ENCODE data around the gene IDH2. TPM values are rescaled to one million over a fixed set of nuclear protein-coding genes. Genes with fewer than 3 reads are reported as not detected.

IDH2 gene
- total RNA-seq, 1 donor from 2014 or later = 49.1 TPM

DNA sequence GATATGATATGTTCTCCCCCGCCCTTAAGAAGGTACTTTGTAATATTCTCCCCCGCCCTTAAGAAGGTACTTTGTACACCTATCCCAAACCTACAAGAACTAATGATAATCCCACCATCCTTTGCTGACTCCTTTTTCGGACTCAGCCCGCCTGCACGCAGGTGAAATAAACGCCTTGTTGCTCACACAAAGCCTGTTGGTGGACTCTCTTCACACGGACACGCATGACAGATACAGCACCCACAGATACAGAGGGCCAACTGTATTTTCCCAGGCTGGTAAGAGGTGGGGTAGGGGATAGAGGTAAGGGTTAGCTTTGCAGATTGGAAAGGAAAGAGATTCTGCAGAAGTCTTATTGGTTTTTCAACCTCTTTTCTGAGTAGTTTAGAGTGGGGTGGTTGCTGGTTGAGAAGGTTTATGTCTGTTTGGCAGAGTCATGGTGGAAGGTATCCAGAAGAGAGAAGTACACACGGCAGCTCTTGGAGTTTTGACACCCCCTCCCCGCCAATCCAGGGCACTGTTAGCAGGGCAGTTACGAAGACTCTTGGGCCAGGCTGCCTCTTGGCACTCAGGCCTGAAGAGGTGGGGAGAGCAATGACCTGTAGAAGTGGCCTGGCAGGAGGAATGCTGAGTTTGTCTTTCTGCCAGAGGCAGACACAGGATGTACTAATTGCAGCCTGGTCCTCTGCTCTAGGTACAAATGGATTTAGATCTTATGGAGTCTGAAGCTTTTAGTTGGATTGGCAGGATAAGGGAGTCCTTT, 36.0 kb upstream of the IDH2 start:
- TF ChIP-seq, protein P1, sequence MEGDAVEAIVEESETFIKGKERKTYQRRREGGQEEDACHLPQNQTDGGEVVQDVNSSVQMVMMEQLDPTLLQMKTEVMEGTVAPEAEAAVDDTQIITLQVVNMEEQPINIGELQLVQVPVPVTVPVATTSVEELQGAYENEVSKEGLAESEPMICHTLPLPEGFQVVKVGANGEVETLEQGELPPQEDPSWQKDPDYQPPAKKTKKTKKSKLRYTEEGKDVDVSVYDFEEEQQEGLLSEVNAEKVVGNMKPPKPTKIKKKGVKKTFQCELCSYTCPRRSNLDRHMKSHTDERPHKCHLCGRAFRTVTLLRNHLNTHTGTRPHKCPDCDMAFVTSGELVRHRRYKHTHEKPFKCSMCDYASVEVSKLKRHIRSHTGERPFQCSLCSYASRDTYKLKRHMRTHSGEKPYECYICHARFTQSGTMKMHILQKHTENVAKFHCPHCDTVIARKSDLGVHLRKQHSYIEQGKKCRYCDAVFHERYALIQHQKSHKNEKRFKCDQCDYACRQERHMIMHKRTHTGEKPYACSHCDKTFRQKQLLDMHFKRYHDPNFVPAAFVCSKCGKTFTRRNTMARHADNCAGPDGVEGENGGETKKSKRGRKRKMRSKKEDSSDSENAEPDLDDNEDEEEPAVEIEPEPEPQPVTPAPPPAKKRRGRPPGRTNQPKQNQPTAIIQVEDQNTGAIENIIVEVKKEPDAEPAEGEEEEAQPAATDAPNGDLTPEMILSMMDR (IDR thresholded peaks at IDR 0.05) = no peak
- peaks cover 3% of the 10 kb centered on the region for H3K4me1 Mint-ChIP-seq
- no peak overlapping the region for H3K27ac Mint-ChIP-seq
- no peak overlapping the region for H3K4me3 Mint-ChIP-seq
- H3K9me3 Mint-ChIP-seq = no peaks in the 10 kb centered on the region
- no peaks in the 10 kb centered on the region for H3K36me3 Mint-ChIP-seq (ENCODE audit: low read depth)
- H3K27me3 Mint-ChIP-seq = peaks cover 7% of the 10 kb centered on the region
- CTCF ChIA-PET = interaction anchor here (1.1 kb wide), 1 partner anchor 10 kb away, joined by 3 read pairs; no protein-coding TSS in a partner anchor
- intact Hi-C loops (cut with micrococcal nuclease) = no loop called here
- DNase-seq (no peak), ATAC-seq (ENCODE audit: low read depth) (no peak)
- POLR2A ChIA-PET = no interaction called here

DNA sequence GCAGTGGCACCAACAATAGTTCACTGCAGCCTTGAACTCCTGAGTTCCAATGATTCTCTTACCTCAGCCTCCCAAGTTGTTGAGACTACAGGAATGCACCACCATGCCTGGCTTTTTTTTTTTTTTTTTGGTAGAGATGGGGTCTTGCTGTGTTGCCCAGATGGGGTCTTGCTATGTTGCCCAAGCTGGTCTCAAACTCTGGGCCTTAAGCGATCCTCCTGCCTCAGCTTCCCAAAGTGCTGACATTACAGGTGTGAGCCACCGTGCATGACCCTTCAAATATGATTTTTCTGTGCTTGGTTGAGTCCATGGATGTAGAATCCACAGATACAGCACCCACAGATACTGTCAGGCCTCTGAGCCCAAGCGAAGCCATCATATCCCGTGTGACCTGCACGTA, 30.2 kb upstream of the IDH2 start:
- Mint-ChIP-seq H3K4me3 (no peak overlapping the region), H3K4me1 (peaks cover 11% of the 10 kb centered on the region), H3K36me3 (ENCODE audit: low read depth) (no peaks in the 10 kb centered on the region), H3K27ac (no peak overlapping the region), H3K27me3 (peaks cover 5% of the 10 kb centered on the region), H3K9me3 (no peaks in the 10 kb centered on the region)
- ATAC-seq (ENCODE audit: low read depth) = no peak
- DNase-seq = no peak
- intact Hi-C loops (cut with micrococcal nuclease) = no loop called here
- CTCF ChIA-PET = no interaction called here
- POLR2A ChIA-PET = no interaction called here
- TF ChIP-seq, protein P1 (IDR thresholded peaks at IDR 0.05) = no peak

DNA sequence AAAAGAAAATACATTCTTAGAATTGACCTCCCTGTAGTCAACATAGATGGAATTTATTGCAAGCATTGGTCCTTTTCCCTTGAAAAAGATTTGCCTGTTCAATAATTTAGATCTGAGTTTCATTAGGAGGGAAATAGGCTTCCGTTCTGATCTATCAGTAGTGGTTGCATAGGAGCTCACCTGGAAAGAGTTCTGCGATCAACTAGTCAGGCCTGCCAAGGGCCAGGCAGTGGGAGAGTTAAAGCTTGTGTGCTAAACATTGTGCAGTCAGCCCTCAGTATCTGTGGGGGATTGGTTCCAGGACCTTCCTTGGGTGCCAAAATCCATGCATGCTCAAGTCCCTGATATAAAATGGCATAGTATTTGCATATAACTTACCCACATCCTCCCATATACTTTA, 29.6 kb upstream of the IDH2 start:
- no peaks in the 10 kb centered on the region for H3K9me3 Mint-ChIP-seq
- intact Hi-C loops (cut with micrococcal nuclease) = no loop called here
- ATAC-seq (ENCODE audit: low read depth) (no peak), DNase-seq (no peak)
- no peak overlapping the region for H3K27ac Mint-ChIP-seq
- ChIA-PET CTCF (no interaction called here), POLR2A (interaction anchor here (0.6 kb wide), 1 partner anchor 23 kb away, joined by 4 read pairs; no protein-coding TSS in a partner anchor)
- TF ChIP-seq, protein P1 (IDR thresholded peaks at IDR 0.05) = no peak
- H3K36me3 Mint-ChIP-seq (ENCODE audit: low read depth) = no peaks in the 10 kb centered on the region
- peaks cover 8% of the 10 kb centered on the region for H3K27me3 Mint-ChIP-seq
- no peak overlapping the region for H3K4me3 Mint-ChIP-seq
- H3K4me1 Mint-ChIP-seq = peaks cover 11% of the 10 kb centered on the region

DNA sequence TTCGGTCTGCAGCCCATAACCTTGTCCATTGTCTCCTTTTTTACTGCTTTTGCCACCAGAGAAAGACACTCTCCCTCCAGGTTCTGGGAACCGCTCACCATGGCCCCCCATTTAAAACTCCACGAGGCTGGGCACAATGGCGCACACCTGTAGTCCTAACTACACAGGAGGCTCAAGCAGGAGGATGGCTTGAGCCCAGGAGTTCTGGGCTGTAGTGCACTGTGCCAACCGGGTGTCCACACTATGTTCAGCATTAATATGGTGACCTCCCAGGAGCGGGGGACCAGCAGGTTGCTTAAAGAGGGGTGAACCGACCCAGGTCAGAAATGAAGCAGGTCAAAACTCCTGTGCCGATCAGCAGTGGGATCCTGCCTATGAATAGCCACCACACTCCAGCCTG, 28.0 kb upstream of the IDH2 start:
- TF ChIP-seq, protein P1 (IDR thresholded peaks at IDR 0.05) = no peak
- CTCF ChIA-PET = no interaction called here
- intact Hi-C loops (cut with micrococcal nuclease) = no loop called here
- Mint-ChIP-seq H3K9me3 (no peaks in the 10 kb centered on the region), H3K4me1 (peaks cover 11% of the 10 kb centered on the region), H3K4me3 (no peak overlapping the region), H3K36me3 (ENCODE audit: low read depth) (no peaks in the 10 kb centered on the region), H3K27ac (no peak overlapping the region), H3K27me3 (peaks cover 8% of the 10 kb centered on the region)
- POLR2A ChIA-PET = no interaction called here
- ATAC-seq (ENCODE audit: low read depth) = no peak
- no peak for DNase-seq

DNA sequence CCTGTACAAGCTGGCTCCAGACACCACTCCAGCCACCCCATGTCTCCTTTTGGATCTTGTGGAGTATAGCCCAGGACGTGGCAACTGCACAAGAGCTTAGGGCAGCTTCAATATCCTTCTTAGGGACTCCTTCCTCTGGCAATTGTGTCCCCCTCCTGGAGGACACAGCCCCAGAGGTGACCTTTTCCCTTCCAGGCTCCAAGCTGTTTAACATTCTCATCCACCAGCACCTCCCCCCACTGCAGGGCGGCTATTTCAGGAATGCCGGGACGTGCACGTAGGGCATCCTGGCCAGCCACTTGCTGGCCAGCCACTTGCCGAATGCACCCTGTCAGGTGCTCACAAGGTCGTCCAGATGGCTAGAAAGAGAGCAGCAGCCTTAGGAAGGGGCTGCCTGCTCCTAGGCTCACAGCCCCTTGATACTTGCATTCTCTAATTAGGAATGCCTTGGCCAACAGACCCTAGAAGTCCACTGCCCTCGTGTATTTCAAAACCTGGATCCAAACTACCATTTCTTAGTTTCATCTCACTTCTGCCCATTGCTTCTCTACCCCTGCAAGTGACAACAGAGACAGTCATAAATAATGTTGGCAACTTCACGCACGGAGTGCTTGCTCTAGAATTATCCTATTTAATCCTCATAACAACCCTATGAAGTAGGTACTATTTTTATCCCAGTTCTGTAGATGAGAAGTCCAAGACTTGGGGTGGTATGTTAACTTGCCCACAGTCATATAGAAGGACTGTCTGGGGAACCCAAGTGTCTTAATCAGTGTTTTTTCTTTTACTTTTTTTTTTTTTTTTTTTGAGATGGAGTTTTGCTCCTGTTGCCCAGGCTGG, 24.5 kb upstream of the IDH2 start:
- H3K9me3 Mint-ChIP-seq = no peaks in the 10 kb centered on the region
- H3K4me1 Mint-ChIP-seq = peaks cover 8% of the 10 kb centered on the region
- no peak overlapping the region for H3K27ac Mint-ChIP-seq
- ChIA-PET POLR2A (no interaction called here), CTCF (no interaction called here)
- intact Hi-C loops (cut with micrococcal nuclease) = no loop called here
- H3K27me3 Mint-ChIP-seq = peaks cover 8% of the 10 kb centered on the region
- DNase-seq = no peak
- TF ChIP-seq, protein P1 (IDR thresholded peaks at IDR 0.05) = no peak
- H3K4me3 Mint-ChIP-seq = no peak overlapping the region
- no peaks in the 10 kb centered on the region for H3K36me3 Mint-ChIP-seq (ENCODE audit: low read depth)
- no peak for ATAC-seq (ENCODE audit: low read depth)

Measured in activated B cell treated with CpG ODN at 0.5 μM for 24 hours (primary cell).